ENCODE data around the gene PPIF.

The PPIF gene

DNA sequence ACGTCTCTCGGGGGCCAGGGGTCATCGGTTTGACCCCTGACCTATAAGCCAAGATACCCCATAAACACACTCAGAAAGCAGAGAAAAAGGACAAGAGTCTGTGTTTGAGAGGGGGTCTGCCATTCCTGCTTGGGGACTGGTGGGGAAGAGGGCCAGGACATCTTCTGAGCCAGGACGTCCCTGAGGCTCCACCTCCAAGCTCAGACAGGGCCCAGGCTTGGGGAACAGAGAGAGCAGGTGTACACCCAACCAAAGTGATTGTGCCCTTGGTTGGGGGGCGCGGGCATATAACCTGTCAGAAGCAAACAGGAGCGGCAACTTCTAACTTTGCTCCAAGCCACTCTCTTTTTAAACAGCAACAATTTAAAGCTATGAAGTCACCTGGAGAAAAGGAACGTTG is 33.9 kb upstream of the PPIF start:
- in situ Hi-C loops (cut with MboI; ENCODE audit: low sequenced_read_pairs) = no loop called here

DNA sequence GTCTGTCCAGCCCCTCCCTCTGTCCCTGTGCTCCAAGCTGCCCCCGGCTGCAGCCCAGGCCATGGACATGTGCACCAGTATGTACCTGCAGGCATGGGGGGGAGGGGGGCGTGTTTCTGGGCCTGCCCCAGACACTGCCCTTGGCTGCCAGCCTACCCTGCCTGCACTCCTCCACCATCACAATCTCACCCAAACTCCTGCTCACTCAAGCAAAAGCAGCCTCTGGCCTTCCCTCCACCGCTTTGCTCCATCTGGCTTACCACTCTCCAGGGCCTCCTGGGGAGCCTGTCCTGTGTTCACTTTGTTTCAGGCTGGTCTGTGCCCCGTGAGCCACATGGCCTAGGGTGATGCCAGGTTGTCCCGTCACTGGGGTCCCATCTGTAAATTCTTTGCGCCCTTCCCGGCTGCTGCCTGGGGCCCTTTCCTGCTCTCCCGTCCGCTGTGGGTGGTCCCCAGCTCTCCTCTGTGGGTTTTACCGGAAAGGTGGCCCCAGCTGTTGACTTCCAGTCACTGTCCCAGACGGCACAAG is 33.3 kb upstream of the PPIF start:
- in situ Hi-C loops (cut with MboI; ENCODE audit: low sequenced_read_pairs) = no loop called here

DNA sequence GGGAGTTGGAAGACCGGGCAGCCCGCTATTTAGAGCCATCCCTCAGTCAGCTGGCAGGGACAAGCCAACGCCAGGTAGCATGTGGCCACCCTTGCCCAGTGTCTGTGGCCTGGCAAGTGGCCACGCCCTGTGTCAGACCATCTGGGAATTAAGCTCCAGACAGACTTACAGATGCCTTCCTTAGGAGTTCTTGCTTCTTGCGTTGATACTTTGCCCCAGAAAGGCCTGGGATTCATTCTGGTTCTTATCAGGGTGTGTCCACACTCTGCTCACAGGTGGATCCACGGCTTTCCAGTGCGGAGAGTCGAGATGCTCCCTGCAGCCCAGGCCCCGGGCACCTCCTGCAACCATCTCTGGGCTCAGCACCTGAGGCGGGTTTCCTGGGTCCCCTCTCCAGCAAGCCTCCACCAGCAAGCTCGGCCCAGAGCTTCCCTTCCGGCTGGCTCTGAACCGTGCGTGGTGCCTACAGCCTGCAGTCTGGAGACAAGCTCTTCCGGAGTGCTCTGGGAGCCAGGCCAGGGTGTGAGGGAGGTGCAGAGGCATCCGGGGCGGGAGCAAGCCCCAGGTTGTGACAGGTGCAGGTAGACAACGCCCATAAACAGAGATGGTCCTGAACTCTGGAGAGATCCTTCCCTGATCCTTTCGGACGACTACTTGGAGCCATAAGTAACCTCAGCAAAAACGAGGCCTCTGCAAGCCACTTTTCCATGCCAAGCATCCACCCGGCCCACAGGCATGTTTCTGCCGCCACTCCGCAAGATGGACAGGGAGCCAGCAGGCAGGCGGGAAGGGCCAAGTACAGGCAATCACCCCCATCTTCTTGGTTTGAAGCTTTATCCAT is 32.3 kb upstream of the PPIF start:
- in situ Hi-C loops (cut with MboI; ENCODE audit: low sequenced_read_pairs) = no loop called here

- in situ Hi-C loops (cut with MboI; ENCODE audit: low sequenced_read_pairs) = no loop called here
Measured at GRCh38 chr10:79315602-79315920, 31.7 kb upstream of the PPIF start.

GRCh38 chr10:79316671-79317431 is 30.4 kb upstream of the PPIF start:
- in situ Hi-C loops (cut with MboI; ENCODE audit: low sequenced_read_pairs) = no loop called here

DNA sequence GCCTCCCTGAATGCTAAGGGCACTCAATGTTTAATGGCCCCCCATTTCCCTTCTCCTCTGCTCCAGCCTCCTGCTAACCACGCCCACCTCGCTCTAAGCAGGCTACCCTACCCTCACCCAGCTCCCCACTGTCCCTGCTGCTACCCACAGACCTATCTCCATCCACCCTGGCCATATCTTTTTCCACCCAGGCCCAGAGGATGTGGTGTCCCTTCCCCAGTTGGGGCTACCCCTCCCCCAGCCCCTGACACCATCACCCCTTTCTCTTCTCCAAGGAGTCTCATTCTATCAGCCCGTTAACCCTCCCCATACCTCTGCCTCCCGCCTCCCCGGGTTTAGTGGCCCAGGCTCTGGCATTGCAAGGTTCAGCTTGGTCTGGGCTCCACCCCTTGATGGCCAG is 28.9 kb upstream of the PPIF start:
- in situ Hi-C loops (cut with MboI; ENCODE audit: low sequenced_read_pairs) = no loop called here

- in situ Hi-C loops (cut with MboI; ENCODE audit: low sequenced_read_pairs) = no loop called here
Measured at GRCh38 chr10:79319115-79319771, 28.0 kb upstream of the PPIF start.

- in situ Hi-C loops (cut with MboI; ENCODE audit: low sequenced_read_pairs) = no loop called here
Measured at GRCh38 chr10:79320316-79320715, 27.0 kb upstream of the PPIF start.

GRCh38 chr10:79320820-79321493 is 26.3 kb upstream of the PPIF start:
- in situ Hi-C loops (cut with MboI; ENCODE audit: low sequenced_read_pairs) = no loop called here

DNA sequence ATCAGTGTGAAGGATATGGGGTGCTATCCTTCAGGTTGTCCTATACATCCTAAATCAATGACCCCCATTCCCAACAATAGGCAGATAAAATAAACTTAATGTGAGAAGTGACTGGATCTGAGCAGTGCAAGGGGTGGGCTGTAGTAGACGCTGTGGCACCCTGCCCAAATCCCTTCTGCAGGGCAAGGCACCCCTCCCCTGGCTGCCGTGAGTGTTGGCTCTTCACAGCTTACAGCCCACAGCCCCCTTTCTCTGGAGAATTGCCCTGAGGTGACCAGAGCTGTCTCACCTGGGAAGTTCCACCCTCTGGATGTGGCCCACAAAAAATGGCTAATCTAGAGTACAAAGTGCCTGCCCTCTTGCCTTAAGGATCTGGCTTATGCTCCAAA is 25.8 kb upstream of the PPIF start:
- in situ Hi-C loops (cut with MboI; ENCODE audit: low sequenced_read_pairs) = no loop called here

DNA sequence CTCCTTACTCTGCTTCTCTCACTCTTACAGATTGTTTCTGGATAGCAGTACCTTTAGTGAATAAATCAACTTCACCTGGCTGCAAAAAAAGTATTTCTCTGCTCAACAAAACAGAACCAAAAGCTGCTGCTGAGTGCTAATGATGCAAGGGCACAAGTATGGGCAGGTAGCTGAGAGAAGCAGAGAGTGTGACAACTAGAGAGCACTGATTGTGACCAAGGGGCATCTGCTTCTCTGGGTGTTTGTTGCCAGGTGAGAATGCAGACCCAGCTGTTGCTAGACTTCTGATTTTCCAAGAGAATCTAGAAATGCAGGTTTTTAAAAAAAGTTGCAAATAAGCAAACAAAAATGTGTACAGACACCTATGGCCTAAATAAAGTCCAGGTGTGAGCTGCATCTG is 25.3 kb upstream of the PPIF start:
- in situ Hi-C loops (cut with MboI; ENCODE audit: low sequenced_read_pairs) = no loop called here

- in situ Hi-C loops (cut with MboI; ENCODE audit: low sequenced_read_pairs) = no loop called here
Measured at GRCh38 chr10:79322616-79323543, 24.4 kb upstream of the PPIF start.

DNA sequence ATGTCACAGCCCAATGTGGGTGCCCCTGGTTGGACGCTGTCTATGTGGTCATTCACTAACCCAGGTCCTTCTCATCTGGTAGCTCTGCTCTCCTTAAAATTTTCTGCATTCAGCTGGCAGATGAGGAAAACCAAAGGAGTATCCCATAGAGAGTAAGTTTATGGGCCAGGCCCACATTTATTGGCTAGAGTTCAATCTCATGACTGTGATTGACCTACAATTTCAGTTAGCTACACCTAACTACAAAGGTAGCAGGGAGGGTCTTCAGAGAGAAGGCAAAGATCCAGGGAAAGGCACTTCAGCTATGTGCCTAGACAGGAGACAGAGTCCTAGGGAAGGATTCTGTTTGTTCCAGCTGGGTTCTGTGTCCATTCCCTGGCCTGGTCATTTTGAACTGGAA is 23.7 kb upstream of the PPIF start:
- in situ Hi-C loops (cut with MboI; ENCODE audit: low sequenced_read_pairs) = no loop called here

DNA sequence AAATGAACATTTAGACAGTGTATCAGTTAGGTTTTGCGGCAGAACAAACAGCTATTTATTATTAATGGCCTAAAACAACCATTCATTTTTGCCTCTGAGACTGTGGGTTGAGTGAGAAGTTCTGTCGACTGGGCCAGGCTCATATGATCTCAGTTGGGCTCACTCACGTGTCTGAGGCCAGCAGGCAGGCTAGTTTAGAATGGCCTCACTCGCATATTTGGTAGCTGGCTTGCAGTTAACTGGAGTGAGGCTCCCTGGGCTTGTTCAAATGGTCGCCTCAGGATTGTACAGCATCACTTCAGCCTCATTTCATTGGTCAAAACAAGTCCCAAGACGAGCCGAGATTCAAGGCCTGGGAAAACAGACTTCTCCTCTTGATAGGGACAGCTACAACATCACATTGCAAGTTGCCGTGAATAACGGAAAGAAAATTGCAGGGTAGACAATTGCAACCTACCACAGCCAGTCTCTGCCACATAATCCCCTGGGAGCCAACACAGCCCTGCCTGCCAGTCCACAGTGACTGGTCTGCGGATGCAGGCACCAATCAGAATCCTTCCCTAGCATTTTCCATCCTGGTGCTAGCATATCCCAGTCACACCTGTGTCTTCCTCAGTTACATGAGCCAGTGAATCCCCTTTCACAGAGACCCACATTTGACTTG is 23.1 kb upstream of the PPIF start:
- in situ Hi-C loops (cut with MboI; ENCODE audit: low sequenced_read_pairs) = no loop called here

GRCh38 chr10:79326361-79327089 is 20.7 kb upstream of the PPIF start:
- in situ Hi-C loops (cut with MboI; ENCODE audit: low sequenced_read_pairs) = no loop called here

- in situ Hi-C loops (cut with MboI; ENCODE audit: low sequenced_read_pairs) = no loop called here
Measured at GRCh38 chr10:79327090-79327457, 20.2 kb upstream of the PPIF start.

DNA sequence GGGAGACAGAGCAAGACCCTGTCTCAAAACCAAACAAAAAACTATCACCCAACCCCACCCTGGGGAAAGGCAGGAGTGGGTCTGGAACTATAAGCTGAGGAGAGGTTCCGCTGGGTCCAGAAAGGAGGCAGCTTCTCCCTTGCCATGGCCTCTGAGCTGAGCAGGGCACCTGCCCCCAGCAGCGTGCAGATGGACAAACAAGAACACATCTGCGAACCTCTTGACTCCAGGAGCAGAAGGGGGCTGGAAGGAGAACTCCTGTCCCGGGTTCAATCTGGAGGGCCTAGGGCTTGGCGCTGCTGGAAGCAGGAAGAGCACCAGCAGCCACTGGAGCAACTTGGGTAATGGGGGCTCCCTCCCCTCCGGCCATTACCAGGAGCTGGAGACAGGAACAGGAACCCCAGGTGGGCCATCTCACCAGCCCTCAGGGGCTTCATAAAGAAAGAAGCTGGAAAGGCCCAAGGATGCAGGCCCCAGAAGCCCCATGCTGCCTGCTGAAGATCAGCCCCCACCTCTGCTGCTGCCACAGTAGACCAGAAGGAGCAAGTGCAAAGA is 19.0 kb upstream of the PPIF start:
- in situ Hi-C loops (cut with MboI; ENCODE audit: low sequenced_read_pairs) = no loop called here

GRCh38 chr10:79328737-79329504 is 18.3 kb upstream of the PPIF start:
- in situ Hi-C loops (cut with MboI; ENCODE audit: low sequenced_read_pairs) = no loop called here

All from HL-60/S4 treated with phorbol 12-myristate 13-acetate at 8.2 ng/mL for 4 days and 3 days (cell line).